Lower lobe of right lung (tissue), 2 donors: ENCODE measurements around the gene DCAF17. TPM values are rescaled to one million over a fixed set of nuclear protein-coding genes. Genes with fewer than 3 reads are reported as not detected.

ENCODE experiments used
- ATAC-seq, 2 donors: fragments of 200-7000 bp; cut with Tn5 transposase; one replicate each; pipeline ENCODE4 v1.9.1; 2020 to 2022; ENCODE audit warnings: mild to moderate bottlenecking in 2 of 2, moderate library complexity in 2 of 2
- DNase-seq: peaks from one replicate; pipeline ENCODE4 v3.0.0-alpha.2; 2020
- H3K27ac ChIP-seq: fragments of 200-600 bp; one replicate; pipeline ENCODE4 v1.8.0; 2022
- H3K27me3 ChIP-seq: fragments of 200-600 bp; one replicate; pipeline ENCODE4 v1.8.0; 2022; ENCODE audit warnings: low read depth
- H3K36me3 ChIP-seq: fragments of 200-600 bp; one replicate; pipeline ENCODE4 v1.8.0; 2022; ENCODE audit warnings: mild to moderate bottlenecking
- H3K4me1 ChIP-seq: fragments of 200-600 bp; one replicate; pipeline ENCODE4 v1.8.0; 2022
- H3K4me3 ChIP-seq: fragments of 200-600 bp; one replicate; pipeline ENCODE4 v1.8.0; 2022; ENCODE audit warnings: mild to moderate bottlenecking
- H3K9me3 ChIP-seq: fragments of 200-600 bp; one replicate; pipeline ENCODE4 v1.8.0; 2022
- CTCF ChIP-seq: fragments of 200-600 bp; IDR thresholded peaks from one replicate; pipeline ENCODE4 v1.8.0; 2022; ENCODE audit warnings: antibody characterized with exemption, mild to moderate bottlenecking
- intact Hi-C: fragments of 100-400 bp; cut with DNase I; formaldehyde crosslinking; loops from one replicate; pipeline ENCODE4 v1.11.0; 2022
- total RNA-seq: library from RNA; stranded (reverse); fragmentation: NEBNext Ultra II Directional; extraction: Animal tissue kit (Norgen Biotek cat#: 25700); gene quantifications from one replicate; pipeline ENCODE4 v1.2.1, GENCODE V29; 2021
- donor health status: DM: no; HTN: yes; CAD: no; lungs with severe emphysema.

Gene DCAF17
- total RNA-seq, 1 donor from 2014 or later = 15.6 TPM

GRCh38 chr2:171405546-171405945 is 28.5 kb upstream of the DCAF17 start:
- Histone ChIP-seq H3K9me3 (peaks cover 4% of the 10 kb centered on the region), H3K27me3 (no peaks in the 10 kb centered on the region), H3K4me3 (no peak overlapping the region), H3K36me3 (no peaks in the 10 kb centered on the region), H3K27ac (no peak overlapping the region), H3K4me1 (peaks cover 7% of the 10 kb centered on the region)
- TF ChIP-seq CTCF = no peak
- DNase-seq = no peak
- intact Hi-C loops = no loop called here
- ATAC-seq = no peak

GRCh38 chr2:171406044-171406443 is 28.0 kb upstream of the DCAF17 start:
- no peak overlapping the region for H3K4me3 ChIP-seq
- ATAC-seq (no peak), DNase-seq (no peak)
- H3K27ac ChIP-seq = no peak overlapping the region
- no peak for TF ChIP-seq CTCF
- intact Hi-C loops = no loop called here
- no peaks in the 10 kb centered on the region for H3K36me3 ChIP-seq
- H3K9me3 ChIP-seq = peaks cover 4% of the 10 kb centered on the region
- H3K27me3 ChIP-seq = no peaks in the 10 kb centered on the region
- peaks cover 7% of the 10 kb centered on the region for H3K4me1 ChIP-seq

- intact Hi-C loops = no loop called here
- ATAC-seq (no peak), DNase-seq (no peak)
- Histone ChIP-seq H3K27ac (no peak overlapping the region), H3K4me3 (no peak overlapping the region), H3K36me3 (no peaks in the 10 kb centered on the region), H3K4me1 (peaks cover 7% of the 10 kb centered on the region), H3K27me3 (no peaks in the 10 kb centered on the region), H3K9me3 (no peaks in the 10 kb centered on the region)
- no peak for TF ChIP-seq CTCF
Observed at GRCh38 chr2:171407030-171407675, 26.9 kb upstream of the DCAF17 start.

GRCh38 chr2:171407676-171408044 is 26.4 kb upstream of the DCAF17 start:
- H3K4me3 ChIP-seq = no peak overlapping the region
- TF ChIP-seq CTCF = no peak
- H3K27ac ChIP-seq = no peak overlapping the region
- DNase-seq (no peak), ATAC-seq (no peak)
- H3K4me1 ChIP-seq = peaks cover 7% of the 10 kb centered on the region
- intact Hi-C loops = no loop called here
- H3K27me3 ChIP-seq = no peaks in the 10 kb centered on the region
- H3K36me3 ChIP-seq = no peaks in the 10 kb centered on the region
- H3K9me3 ChIP-seq = no peaks in the 10 kb centered on the region

GRCh38 chr2:171409436-171409971 is 24.5 kb upstream of the DCAF17 start:
- H3K4me3 ChIP-seq = no peak overlapping the region
- intact Hi-C loops = no loop called here

More at GRCh38 chr2:171409436-171409971, 24.5 kb upstream of the DCAF17 start:
- Histone ChIP-seq H3K27ac (no peak overlapping the region), H3K4me1 (peaks cover 7% of the 10 kb centered on the region), H3K36me3 (no peaks in the 10 kb centered on the region), H3K27me3 (no peaks in the 10 kb centered on the region), H3K9me3 (no peaks in the 10 kb centered on the region)
- no peak for DNase-seq
- TF ChIP-seq CTCF = no peak
- no peak for ATAC-seq
